NCI-H446 treated with DMSO at 0.1 percent for 48 hours (cell line): Measurements from ENCODE around the gene USP6NL.

Source experiments
- DNase-seq: peaks from one replicate; lab custom pipeline; 2025; lab: John Stamatoyannopoulos, UW

The USP6NL gene

DNA sequence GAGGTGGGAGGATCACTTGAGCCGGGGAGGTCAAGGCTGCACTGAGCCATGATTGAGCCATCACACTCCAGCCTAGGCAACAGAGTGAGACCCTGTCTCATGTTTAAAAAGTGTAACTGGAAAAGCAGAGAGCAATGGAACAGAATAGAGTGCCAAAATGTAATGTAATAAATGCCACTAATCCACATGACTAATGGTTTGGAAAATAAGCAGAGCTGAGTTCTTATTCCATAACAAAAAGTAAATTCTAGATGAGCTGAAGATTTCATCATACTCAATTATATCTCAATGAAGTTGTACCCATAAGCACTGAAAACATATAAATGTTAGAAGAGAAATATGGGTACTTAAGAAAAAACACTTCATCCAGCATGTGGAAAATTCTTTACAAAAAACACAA is 132.6 kb downstream of the USP6NL start:
- no peak for DNase-seq

DNA sequence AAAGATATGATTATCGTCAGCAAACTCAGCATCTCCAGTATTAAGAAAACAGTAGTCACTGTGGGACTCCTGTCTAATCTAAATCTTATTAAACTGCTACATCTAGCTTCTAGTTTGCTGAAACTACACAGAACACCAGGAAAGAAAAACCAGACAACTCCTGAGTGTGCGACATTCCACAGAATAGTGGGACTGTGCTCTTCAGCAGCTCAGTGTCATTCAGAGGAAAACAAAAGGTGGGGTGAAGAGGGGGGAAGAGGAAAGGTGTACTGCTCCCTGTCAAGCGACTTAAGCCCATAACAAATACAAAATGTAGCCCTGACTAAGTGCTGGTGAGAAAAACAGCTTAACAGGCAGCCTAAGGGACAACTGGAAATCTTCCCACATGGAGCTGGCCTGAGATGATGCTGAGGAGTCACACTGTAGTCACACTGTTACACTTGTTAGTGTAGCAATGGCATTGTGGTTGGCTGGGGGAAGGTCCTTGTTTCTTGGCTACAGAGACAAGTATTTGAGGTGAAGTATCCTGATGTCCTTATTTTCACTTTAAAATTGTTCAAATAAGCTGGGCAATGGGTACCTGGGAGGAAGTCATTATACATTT is 135.5 kb downstream of the USP6NL start:
- DNase-seq: no peak

DNA sequence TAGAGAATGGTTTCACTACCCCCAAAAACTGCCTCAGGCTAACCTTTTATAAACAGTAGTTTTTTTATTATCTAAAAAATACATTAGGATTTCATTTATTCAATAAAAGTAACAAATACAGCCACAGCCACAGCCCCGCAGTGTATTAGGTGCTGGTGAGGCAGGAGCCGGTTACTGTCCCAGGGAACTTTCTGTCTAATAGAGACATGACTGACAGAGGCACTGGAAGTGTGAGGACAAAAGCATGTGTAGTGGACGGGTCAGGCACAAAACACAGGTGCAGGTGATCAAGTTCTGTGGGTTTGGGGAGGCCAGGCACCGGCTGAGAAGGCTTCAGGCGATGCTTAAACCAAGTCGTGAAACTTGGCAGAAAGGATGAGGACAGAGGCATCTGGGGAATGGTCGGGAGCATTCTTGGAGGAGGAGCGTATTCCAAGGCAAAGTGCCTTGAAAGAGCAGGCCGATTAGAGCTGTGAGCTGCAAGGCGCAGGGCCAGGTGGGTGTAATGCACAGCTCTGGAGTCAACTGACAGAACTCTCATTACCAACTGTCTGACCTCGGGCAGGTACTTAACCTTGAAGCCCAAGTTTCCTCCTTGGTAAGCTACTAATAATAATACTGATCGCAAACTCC is 138.2 kb downstream of the USP6NL start:
- no peak for DNase-seq

GRCh38 chr10:11472158-11472753 is 139.2 kb downstream of the USP6NL start:
- peak; percentile 19 for DNase-seq

GRCh38 chr10:11469575-11470391 is 141.7 kb downstream of the USP6NL start:
- DNase-seq: no peak

DNA sequence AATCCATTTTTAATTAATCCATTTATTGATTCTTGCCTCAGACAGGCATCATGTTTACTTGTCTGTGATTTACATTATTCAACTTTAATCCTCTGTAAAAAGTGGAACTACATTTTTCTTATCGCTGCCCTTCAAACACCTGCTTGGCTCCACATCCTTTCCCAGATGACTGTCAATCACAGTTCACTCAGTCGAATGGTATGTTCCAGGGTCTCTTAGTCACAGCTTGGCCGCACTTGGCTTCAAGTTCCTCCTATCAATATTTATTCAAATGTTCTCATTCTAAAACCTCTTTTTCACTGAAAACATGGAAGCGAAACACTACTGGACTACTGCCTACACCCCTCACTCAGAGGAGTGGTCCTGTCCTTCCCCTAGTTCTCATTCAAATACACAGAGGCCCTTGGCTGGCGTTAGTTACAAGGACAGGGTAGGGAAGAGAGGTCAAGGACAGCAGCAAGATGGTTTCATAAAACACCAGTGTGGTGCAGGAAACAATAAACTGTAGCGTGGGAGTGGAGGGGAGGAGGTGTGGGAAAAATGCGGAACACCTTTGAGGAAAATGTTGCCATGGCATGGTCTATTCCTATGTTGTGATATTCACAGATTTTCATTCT is 143.2 kb downstream of the USP6NL start:
- DNase-seq: no peak

GRCh38 chr10:11465406-11465805 is 146.0 kb downstream of the USP6NL start:
- no peak for DNase-seq

DNA sequence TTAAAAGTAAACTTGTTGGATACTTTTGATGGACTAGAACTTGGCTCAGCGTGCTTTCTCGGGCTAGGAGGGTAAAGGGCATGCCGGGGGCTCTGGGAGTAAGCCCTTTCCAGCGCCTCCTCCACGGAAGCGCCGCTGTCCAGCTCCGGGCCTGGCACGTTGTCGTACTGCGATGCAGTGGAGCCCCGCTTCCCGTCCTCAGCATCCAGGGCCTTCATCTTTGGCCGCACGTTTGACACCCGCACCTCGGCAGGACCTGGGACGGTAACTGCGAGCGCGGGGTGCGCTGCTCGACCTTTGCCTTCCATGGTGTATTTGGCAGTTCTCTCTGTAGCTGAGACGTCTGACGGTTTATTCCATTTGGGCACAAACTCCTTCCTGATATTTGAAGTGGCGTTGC is 148.3 kb downstream of the USP6NL start:
- DNase-seq: no peak

DNA sequence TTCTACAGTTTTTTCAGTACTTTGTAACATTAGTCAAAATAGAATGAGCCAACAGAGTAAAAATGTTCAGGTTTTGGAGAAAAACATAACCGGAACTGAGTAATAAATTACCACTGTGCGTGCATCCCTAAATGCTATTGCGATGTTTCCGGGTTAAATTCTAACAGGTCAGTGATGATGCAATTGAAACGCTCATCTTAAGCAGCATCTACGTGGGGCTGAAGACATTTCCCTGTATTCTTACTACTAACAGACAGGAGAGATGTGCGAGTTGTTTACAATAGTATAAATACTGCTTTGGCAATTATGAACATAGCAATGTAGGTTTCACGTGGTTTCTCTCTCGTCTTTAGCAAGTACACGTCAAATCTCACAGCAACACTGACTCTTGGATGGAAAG is 149.4 kb downstream of the USP6NL start:
- DNase-seq: no peak

DNA sequence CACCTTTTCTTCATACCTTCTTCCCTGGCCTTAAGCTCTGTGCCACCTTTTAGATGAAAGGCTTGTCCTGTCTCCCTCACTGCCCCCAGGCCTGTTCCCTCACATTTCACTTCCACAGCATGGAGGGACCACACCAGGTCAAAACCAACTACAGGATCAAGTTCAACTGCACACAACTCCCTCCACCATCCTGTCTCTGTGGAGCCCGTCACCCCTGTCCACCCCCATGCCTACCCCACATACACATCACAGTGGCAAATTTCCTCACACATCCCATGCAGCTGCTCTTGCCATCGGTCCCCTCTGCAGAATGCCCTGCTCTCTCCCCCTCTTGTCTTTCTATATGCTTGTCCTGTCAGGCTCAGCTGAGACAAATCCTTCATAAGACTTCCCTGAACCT is 154.1 kb downstream of the USP6NL start:
- no peak for DNase-seq

- DNase-seq: no peak
These were observed 156.4 kb downstream of the USP6NL start for GRCh38 chr10:11454958-11455566.

GRCh38 chr10:11454160-11454559 is 157.3 kb downstream of the USP6NL start:
- DNase-seq: no peak

GRCh38 chr10:11451640-11452260 is 159.7 kb downstream of the USP6NL start:
- no peak for DNase-seq

DNA sequence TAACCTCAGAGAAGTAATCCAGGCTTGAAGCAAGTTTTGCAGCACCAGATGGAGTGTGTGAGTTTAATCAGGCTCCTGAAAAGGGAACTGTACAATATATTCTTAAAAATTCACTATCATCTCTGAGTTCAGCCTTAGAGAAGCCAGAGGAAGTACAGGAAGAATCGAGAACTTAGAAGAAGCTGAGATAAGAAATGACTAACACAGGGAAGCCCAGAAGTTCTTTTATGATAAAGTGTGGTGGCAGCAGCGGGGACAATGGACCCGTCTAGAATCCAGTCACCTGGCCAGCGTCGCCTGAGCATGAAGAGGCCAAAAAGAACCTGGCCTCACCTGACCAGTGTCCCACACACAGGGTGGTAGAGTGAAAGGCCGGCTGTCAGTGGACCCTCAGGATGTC is 161.0 kb downstream of the USP6NL start:
- DNase-seq: no peak

DNA sequence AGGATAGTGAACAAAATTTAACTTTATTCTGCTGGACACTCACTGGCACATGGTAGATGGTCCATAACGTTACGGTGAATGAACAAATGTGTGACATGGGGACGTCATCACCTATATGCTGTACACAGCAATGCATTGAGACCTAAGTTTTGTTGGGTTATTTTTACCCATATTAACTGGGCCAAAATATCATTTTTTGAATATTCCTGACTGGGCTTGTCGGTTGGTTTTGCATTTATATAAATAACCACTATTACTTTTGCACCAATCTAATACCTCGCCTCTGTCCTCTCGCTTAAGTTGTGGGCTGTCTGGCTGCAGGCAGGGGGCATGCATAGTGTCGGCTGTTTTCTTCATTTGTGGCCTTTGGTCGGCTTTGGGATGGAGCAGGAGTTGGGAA is 161.7 kb downstream of the USP6NL start:
- DNase-seq: no peak

GRCh38 chr10:11448545-11449244 is 162.8 kb downstream of the USP6NL start:
- DNase-seq: no peak

DNA sequence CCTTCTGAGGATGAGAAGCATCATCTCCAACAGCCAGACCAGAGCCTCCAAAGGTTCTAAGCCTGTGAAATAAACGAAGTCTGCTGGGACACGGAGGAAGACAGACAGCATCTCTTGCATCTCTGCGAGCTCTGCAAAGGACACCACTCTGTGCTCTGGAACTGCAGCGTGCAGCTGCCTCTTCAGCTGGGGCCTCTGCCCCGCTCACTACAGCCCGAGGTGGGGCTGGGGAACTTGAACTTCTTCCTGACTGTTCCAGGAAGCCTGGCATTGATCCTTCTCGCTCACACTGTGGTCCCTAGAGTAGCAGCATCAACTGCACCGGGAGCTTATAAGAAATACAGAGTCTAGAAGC is 163.3 kb downstream of the USP6NL start:
- DNase-seq: no peak

- DNase-seq: peak; percentile 6
These were observed 163.9 kb downstream of the USP6NL start for GRCh38 chr10:11447586-11447985.

DNA sequence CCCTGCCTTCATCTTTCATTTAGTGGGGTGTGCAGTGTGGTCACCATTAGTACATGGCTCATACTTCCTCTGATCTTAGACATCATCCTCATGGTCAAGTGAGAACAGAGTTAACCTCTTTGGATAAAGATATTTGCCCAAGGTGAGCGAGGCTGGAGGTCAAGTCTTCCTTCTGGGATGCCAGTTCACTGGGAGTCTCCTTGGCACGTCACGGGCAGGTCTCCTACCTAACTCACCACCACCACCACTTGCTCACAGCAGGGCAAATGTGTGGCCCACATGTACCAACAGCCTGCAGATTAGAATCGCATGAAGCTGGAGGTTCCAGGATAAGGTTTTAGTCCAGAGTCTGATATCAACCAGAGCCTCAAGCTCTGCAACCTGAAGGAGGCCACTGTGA is 164.6 kb downstream of the USP6NL start:
- DNase-seq: no peak

- DNase-seq: no peak
These were observed 165.3 kb downstream of the USP6NL start for GRCh38 chr10:11446133-11446532.
